H1 (cell line): ENCODE results near the gene TSEN2. TPM values are rescaled to one million over a fixed set of nuclear protein-coding genes. Genes with fewer than 3 reads are reported as not detected.

Experiments used
- CTCF ChIA-PET: fragments of 300-600 bp; sonication (Branson Sonifier 250); formaldehyde crosslinking; loops from one replicate; lab custom pipeline; 2021; ENCODE audit not compliant: partially characterized antibody; lab: Charles Lee
- POLR2A ChIA-PET: fragments of 300-600 bp; sonication (Branson Sonifier 250); formaldehyde crosslinking; loops from one replicate; lab custom pipeline; 2021; ENCODE audit warnings: inconsistent platforms; ENCODE audit not compliant: partially characterized antibody; lab: Charles Lee
- DNase-seq, 2 experiments: peaks; one replicate each; pipeline versions ENCODE4 v3.0.0 to v3.0.0-alpha.2; 2010 to 2022; ENCODE audit warnings: low spot score in 2 of 2, low read depth in 1 of 2, mixed read lengths in 1 of 2
- FAIRE-seq: peaks from 2 replicates; lab custom pipeline; 2011; peaks lifted over from hg19 to GRCh38; lab: Jason Lieb, UNC
- H2AFZ ChIP-seq: 2 replicates; pipeline ENCODE4 v1.8.1; 2012; ENCODE audit warnings: low read length, inconsistent platforms
- H2AK5ac ChIP-seq: 2 replicates; pipeline ENCODE4 v1.6.1; 2013; ENCODE audit warnings: low read depth, low read length
- H2BK120ac ChIP-seq: replicated peaks from 2 replicates; pipeline ENCODE3; 2013; ENCODE audit warnings: low read depth, low read length, inconsistent platforms
- H2BK12ac ChIP-seq: 2 replicates; pipeline ENCODE4 v1.6.1; 2013; ENCODE audit warnings: low read depth, low read length
- H2BK15ac ChIP-seq: 2 replicates; pipeline ENCODE4 v1.6.1; 2013; ENCODE audit warnings: low read length
- H2BK20ac ChIP-seq: 2 replicates; pipeline ENCODE4 v1.6.1; 2013; ENCODE audit warnings: low read length
- H2BK5ac ChIP-seq: 2 replicates; pipeline ENCODE4 v1.6.1; 2013; ENCODE audit warnings: low read depth, low read length
- H3K14ac ChIP-seq: 2 replicates; pipeline ENCODE4 v1.6.1; 2013; ENCODE audit warnings: inconsistent platforms; ENCODE audit not compliant: insufficient read length
- H3K18ac ChIP-seq: 2 replicates; pipeline ENCODE4 v1.6.1; 2013; ENCODE audit warnings: low read length; ENCODE audit errors: extremely low read depth
- H3K23ac ChIP-seq: 2 replicates; pipeline ENCODE4 v1.6.1; 2013; ENCODE audit warnings: inconsistent platforms; ENCODE audit not compliant: insufficient read length
- H3K23me2 ChIP-seq: 2 replicates; pipeline ENCODE4 v1.6.1; 2013; ENCODE audit warnings: low read depth, low read length
- H3K27ac ChIP-seq: 2 replicates; pipeline ENCODE4 v1.6.1; 2011; ENCODE audit warnings: low read depth, low read length, inconsistent platforms
- H3K27me3 ChIP-seq, 4 experiments: replicated peaks in 1 of 4; 1 replicate in 1 of 4; 2 replicates in 3 of 4; pipeline versions ENCODE4 v1.6.1 to v1.8.1; 2011 to 2013; ENCODE audit warnings: low read length in 3 of 4, mild to moderate bottlenecking in 3 of 4, inconsistent platforms in 2 of 4, mixed read lengths in 2 of 4, moderate library complexity in 1 of 4; ENCODE audit not compliant: control insufficient read depth in 3 of 4, insufficient read depth in 3 of 4; ENCODE audit errors: extremely low read depth in 1 of 4
- H3K36me3 ChIP-seq, 4 experiments: 2 replicates each; pipeline versions ENCODE4 v1.6.1 to v1.8.1; 2011 to 2013; ENCODE audit warnings: mild to moderate bottlenecking in 4 of 4, low read length in 3 of 4, moderate library complexity in 2 of 4, control low read depth in 1 of 4, inconsistent platforms in 1 of 4; ENCODE audit not compliant: insufficient read depth in 4 of 4, control insufficient read depth in 2 of 4
- H3K4ac ChIP-seq: replicated peaks from 2 replicates; pipeline ENCODE3; 2013; ENCODE audit warnings: low read length, low read depth, mixed read lengths, inconsistent platforms; ENCODE audit not compliant: insufficient read length
- H3K4me1 ChIP-seq, 4 experiments: replicated peaks in 1 of 4; 1 replicate in 1 of 4; 2 replicates in 3 of 4; pipeline versions ENCODE4 v1.6.1 to v1.8.1; 2011 to 2013; ENCODE audit warnings: low read length in 3 of 4, inconsistent platforms in 2 of 4, mixed read lengths in 1 of 4; ENCODE audit not compliant: insufficient read depth in 4 of 4, control insufficient read depth in 3 of 4
- H3K4me2 ChIP-seq, 2 experiments: 2 replicates each; pipeline versions ENCODE4 v1.6.1 to v1.8.1; 2011 to 2013; ENCODE audit warnings: low read depth in 2 of 2, low read length in 2 of 2, control low read depth in 1 of 2, inconsistent platforms in 1 of 2, mild to moderate bottlenecking in 1 of 2; ENCODE audit not compliant: insufficient read depth in 1 of 2
- H3K4me3 ChIP-seq, 4 experiments: fragments of 200-600, 300-600 bp in 1 of 4; sonication (generic), shearing (Covaris generic), sonication (Bioruptor Twin) in 1 of 4; 2 replicates each; pipeline versions ENCODE4 v1.5.1 to v1.8.1; 2011 to 2016; ENCODE audit warnings: low read length in 4 of 4, low read depth in 3 of 4, control low read depth in 2 of 4, inconsistent platforms in 2 of 4, mild to moderate bottlenecking in 2 of 4, mixed read lengths in 1 of 4, moderate library complexity in 1 of 4; ENCODE audit not compliant: insufficient read depth in 2 of 4; ENCODE audit errors: extremely low read depth in 1 of 4
- H3K56ac ChIP-seq: replicated peaks from 2 replicates; pipeline ENCODE3; 2013; ENCODE audit warnings: low read depth, mild to moderate bottlenecking, mixed read lengths, low read length, inconsistent platforms; ENCODE audit not compliant: insufficient read length
- H3K79me1 ChIP-seq: 2 replicates; pipeline ENCODE4 v1.6.1; 2013; ENCODE audit warnings: low read depth, low read length, control low read depth
- H3K79me2 ChIP-seq, 2 experiments: 2 replicates each; pipeline versions ENCODE4 v1.6.1 to v1.8.1; 2012 to 2013; ENCODE audit warnings: low read length in 2 of 2, mild to moderate bottlenecking in 2 of 2, inconsistent platforms in 1 of 2; ENCODE audit not compliant: insufficient read depth in 2 of 2, control insufficient read depth in 1 of 2
- H3K9ac ChIP-seq, 4 experiments: replicated peaks in 1 of 4; 1 replicate in 1 of 4; 2 replicates in 3 of 4; pipeline versions ENCODE4 v1.6.1 to v1.8.1; 2011 to 2013; ENCODE audit warnings: low read depth in 3 of 4, low read length in 3 of 4, control low read depth in 2 of 4, mild to moderate bottlenecking in 2 of 4, moderate library complexity in 2 of 4, inconsistent platforms in 1 of 4; ENCODE audit errors: extremely low read depth in 1 of 4
- H3K9me3 ChIP-seq, 2 experiments: 2 replicates each; pipeline versions ENCODE4 v1.6.1 to v1.8.1; 2012 to 2013; ENCODE audit warnings: mild to moderate bottlenecking in 2 of 2, moderate library complexity in 2 of 2, control low read depth in 1 of 2, inconsistent platforms in 1 of 2, low read depth in 1 of 2, low read length in 1 of 2, mixed read lengths in 1 of 2; ENCODE audit not compliant: insufficient read depth in 2 of 2
- H4K20me1 ChIP-seq, 2 experiments: replicated peaks in 1 of 2; 2 replicates each; pipeline versions ENCODE3 to v1.8.1; 2011 to 2013; ENCODE audit warnings: inconsistent platforms in 2 of 2, low read length in 2 of 2, mild to moderate bottlenecking in 1 of 2; ENCODE audit not compliant: insufficient read depth in 2 of 2, control insufficient read depth in 1 of 2
- H4K5ac ChIP-seq: 2 replicates; pipeline ENCODE4 v1.6.1; 2013; ENCODE audit warnings: low read length, low read depth, mixed read lengths, inconsistent platforms; ENCODE audit not compliant: insufficient read length
- H4K8ac ChIP-seq: 2 replicates; pipeline ENCODE4 v1.8.0; 2013; ENCODE audit warnings: mild to moderate bottlenecking, moderate library complexity, low read length, inconsistent platforms; ENCODE audit not compliant: insufficient read depth; ENCODE audit errors: extremely low read depth
- H4K91ac ChIP-seq: replicated peaks from 2 replicates; pipeline ENCODE3; 2013; ENCODE audit warnings: low read length, mixed read lengths, inconsistent platforms; ENCODE audit not compliant: insufficient read length
- CHD2 ChIP-seq: IDR thresholded peaks from 2 replicates; pipeline ENCODE4 v1.6.1; 2012; ENCODE audit warnings: low read length, improper control_type of control experiment
- CTBP2 ChIP-seq: IDR thresholded peaks from 2 replicates; pipeline ENCODE4 v1.7.0; 2011; ENCODE audit warnings: borderline replicate concordance, mild to moderate bottlenecking, moderate library complexity, mixed read lengths, low read length; ENCODE audit not compliant: insufficient read depth, insufficient read length
- FOSL1 ChIP-seq: IDR thresholded peaks from 2 replicates; pipeline ENCODE4 v1.6.1; 2011; ENCODE audit warnings: mild to moderate bottlenecking, low read depth, low read length, moderate library complexity; ENCODE audit not compliant: insufficient read depth
- NRF1 ChIP-seq: IDR thresholded peaks from 2 replicates; pipeline ENCODE4 v1.6.1; 2011; ENCODE audit warnings: mild to moderate bottlenecking, low read depth, low read length, improper control_type of control experiment
- POLR2AphosphoS5 ChIP-seq: IDR thresholded peaks from 2 replicates; pipeline ENCODE4 v1.6.1; 2011; ENCODE audit warnings: low read depth, low read length
- RFX5 ChIP-seq: IDR thresholded peaks from 2 replicates; pipeline ENCODE4 v1.6.1; 2011; ENCODE audit warnings: low read depth, low read length, improper control_type of control experiment, borderline replicate concordance
- SP2 ChIP-seq: IDR thresholded peaks from 2 replicates; pipeline ENCODE4 v1.6.1; 2012; ENCODE audit warnings: mild to moderate bottlenecking, low read length, inconsistent platforms
- TAF1 ChIP-seq: IDR thresholded peaks from 2 replicates; pipeline ENCODE4 v1.6.1; 2011; ENCODE audit warnings: mild to moderate bottlenecking, low read depth, low read length
- WGBS, 2 experiments: shearing (Covaris generic) in 1 of 2; methylation state at CpG; one replicate each; pipeline versions ENCODE4 v1.1.6 to v1.1.7; 2013 to 2015; ENCODE audit warnings: low lambda C conversion rate in 2 of 2, mixed read lengths in 2 of 2, inconsistent platforms in 1 of 2, low coverage in 1 of 2, missing lambda C conversion rate in 1 of 2; ENCODE audit not compliant: insufficient replicate concordance in 2 of 2, insufficient coverage in 1 of 2, insufficient read length in 1 of 2; ENCODE audit errors: extremely low coverage in 1 of 2, missing lambda C conversion rate in 1 of 2; 5-methylcytosine and 5-hydroxymethylcytosine counted together
- polyA plus RNA-seq, 7 experiments: library from polyadenylated mRNA; depleted of rRNA in 3 of 7; stranded (reverse) in 5 of 7; unstranded in 2 of 7; fragments of >200 nt in 5 of 7; fragments of 200-250 nt in 2 of 7; gene quantifications; 1 replicate in 5 of 7; 2 replicates in 1 of 7; 4 replicates in 1 of 7; pipeline versions ENCODE4 v1.2.1 to v1.2.3, GENCODE V29; 2011 to 2013; ENCODE audit warnings: missing spikeins in 2 of 7, mixed read lengths in 2 of 7
- total RNA-seq: library from RNA; stranded (reverse); fragmentation: NEBNext Ultra II Directional; extraction: Animal tissue kit (Norgen Biotek cat#: 25700); gene quantifications from 2 replicates; pipeline ENCODE4 v1.2.1, GENCODE V29; 2021
- TF ChIP-seq, protein P1 (sequence below), 3 experiments: IDR thresholded peaks; 1 replicate in 2 of 3; 2 replicates in 1 of 3; pipeline versions ENCODE4 v1.5.1 to v1.6.1; 2011; ENCODE audit warnings: low read length in 3 of 3, mild to moderate bottlenecking in 3 of 3, inconsistent platforms in 2 of 3, low read depth in 1 of 3, moderate library complexity in 1 of 3; ENCODE audit not compliant: insufficient read depth in 1 of 3; ENCODE audit errors: control extremely low read depth in 1 of 3

The TSEN2 gene
- total and polyA plus RNA-seq, 2 of the 8 experiments (the other 6 are each of a cell fraction or from before 2014, with no cell fraction given): 16.1 to 22.4 TPM

GRCh38 chr3:12560505-12561190, 76.4 kb downstream of the TSEN2 start:
- no peak overlapping the region for H3K56ac ChIP-seq
- H3K4ac ChIP-seq: no peak overlapping the region
- H3K4me1 ChIP-seq: peaks cover 0 to 9% (median 4%) of the 10 kb centered on the region in 4 experiments; a peak in 4 of 7 replicates
- H4K5ac ChIP-seq: no peak overlapping the region
- no peak for FAIRE-seq
- no peak overlapping the region for H2AFZ ChIP-seq
- H3K9ac ChIP-seq: no peak overlapping the region; a peak in 1 of 7 replicates
- no peak overlapping the region for H3K18ac ChIP-seq
- no peak overlapping the region for H3K4me3 ChIP-seq
- peaks cover 9% of the 10 kb centered on the region for H3K79me1 ChIP-seq
- H3K27ac ChIP-seq: no peak overlapping the region
- H2BK120ac ChIP-seq: no peak overlapping the region
- POLR2A ChIA-PET: interaction anchor here (0.6 to 1.3 kb wide), 3 partner anchors 18 to 417 kb away, joined by 3 to 4 read pairs (median 3); partner anchors contain the start of gene RAF1
- H3K23me2 ChIP-seq: peaks cover 7% of the 10 kb centered on the region
- H3K79me2 ChIP-seq: peaks cover 21 to 82% of the 10 kb centered on the region in 2 experiments
- no peak overlapping the region for H2AK5ac ChIP-seq
- H2BK20ac ChIP-seq: no peak overlapping the region
- no peak for TF ChIP-seq NRF1
- no peak for TF ChIP-seq FOSL1
- TF ChIP-seq POLR2AphosphoS5: no peak
- no peak for TF ChIP-seq SP2
- no peak for TF ChIP-seq RFX5
- TF ChIP-seq TAF1: no peak
- TF ChIP-seq, protein P1, sequence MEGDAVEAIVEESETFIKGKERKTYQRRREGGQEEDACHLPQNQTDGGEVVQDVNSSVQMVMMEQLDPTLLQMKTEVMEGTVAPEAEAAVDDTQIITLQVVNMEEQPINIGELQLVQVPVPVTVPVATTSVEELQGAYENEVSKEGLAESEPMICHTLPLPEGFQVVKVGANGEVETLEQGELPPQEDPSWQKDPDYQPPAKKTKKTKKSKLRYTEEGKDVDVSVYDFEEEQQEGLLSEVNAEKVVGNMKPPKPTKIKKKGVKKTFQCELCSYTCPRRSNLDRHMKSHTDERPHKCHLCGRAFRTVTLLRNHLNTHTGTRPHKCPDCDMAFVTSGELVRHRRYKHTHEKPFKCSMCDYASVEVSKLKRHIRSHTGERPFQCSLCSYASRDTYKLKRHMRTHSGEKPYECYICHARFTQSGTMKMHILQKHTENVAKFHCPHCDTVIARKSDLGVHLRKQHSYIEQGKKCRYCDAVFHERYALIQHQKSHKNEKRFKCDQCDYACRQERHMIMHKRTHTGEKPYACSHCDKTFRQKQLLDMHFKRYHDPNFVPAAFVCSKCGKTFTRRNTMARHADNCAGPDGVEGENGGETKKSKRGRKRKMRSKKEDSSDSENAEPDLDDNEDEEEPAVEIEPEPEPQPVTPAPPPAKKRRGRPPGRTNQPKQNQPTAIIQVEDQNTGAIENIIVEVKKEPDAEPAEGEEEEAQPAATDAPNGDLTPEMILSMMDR (IDR thresholded peaks at IDR 0.05; ENCODE audit: control extremely low read depth in 1 of 3, insufficient read depth in 1 of 3, low read depth in 1 of 3, low read length in 3 of 3): no peak
- no peak for TF ChIP-seq CHD2
- TF ChIP-seq CTBP2: no peak
- H3K9me3 ChIP-seq: no peaks in the 10 kb centered on the region
- 93% methylated on average over 5 of the region's 5 CpGs; no CpG with 5 or more reads in 1 of the 2 experiments for WGBS, 2 experiments
- no peak overlapping the region for H2BK15ac ChIP-seq
- no peak overlapping the region for H2BK12ac ChIP-seq
- CTCF ChIA-PET: interaction anchor here (1.3 to 2.1 kb wide), 2 partner anchors 17 to 18 kb away, joined by 4 to 8 read pairs; no protein-coding TSS in a partner anchor
- H4K20me1 ChIP-seq: peaks cover 4 to 32% of the 10 kb centered on the region in 2 experiments
- H4K91ac ChIP-seq: no peak overlapping the region
- DNase-seq: no peak
- no peak overlapping the region for H2BK5ac ChIP-seq
- H3K23ac ChIP-seq: no peak overlapping the region
- no peak overlapping the region for H4K8ac ChIP-seq
- no peaks in the 10 kb centered on the region for H3K36me3 ChIP-seq
- H3K14ac ChIP-seq: no peak overlapping the region
- no peaks in the 10 kb centered on the region for H3K27me3 ChIP-seq
- 0 out of 4 replicates have a peak overlapping the region, but pooled peaks of 1 of the 2 experiments have one; percentile 13 for H3K4me2 ChIP-seq
